Measurements from ENCODE around the gene SPSB2.
"Not testable (repeated sequence)": the region's sequence is repeated elsewhere in the genome, so short reads cannot be mapped to it uniquely, and the experiment has no call there.

- not testable (repeated sequence) for TF ChIP-seq CTCF (conservative IDR thresholded peaks at IDR 0.05 in 1 of 2, IDR thresholded peaks at IDR 0.05 in 1 of 2; ENCODE audit: extremely low read depth in 1 of 2, insufficient read depth in 1 of 2, low read depth in 1 of 2, low read length in 2 of 2); EZH2 (IDR thresholded peaks at IDR 0.05; ENCODE audit: borderline replicate concordance, low read length)
Observed at GRCh38 chr12:6888794-6889193, 15.7 kb upstream of the SPSB2 start.
